ENCODE results near the gene CTTNBP2.

The CTTNBP2 gene

GRCh38 chr7:117790251-117790650 lies 83.0 kb downstream of the CTTNBP2 start:
- DNase-seq (ENCODE audit: low read depth), result no peak

GRCh38 chr7:117785431-117785830 lies 87.8 kb downstream of the CTTNBP2 start:
- DNase-seq (ENCODE audit: low read depth), result no peak

- DNase-seq (ENCODE audit: low read depth), result no peak
Observed at GRCh38 chr7:117784315-117784714, 88.9 kb downstream of the CTTNBP2 start.

GRCh38 chr7:117782761-117783160 lies 90.5 kb downstream of the CTTNBP2 start:
- no peak for DNase-seq (ENCODE audit: low read depth)

- no peak for DNase-seq (ENCODE audit: low read depth)
Observed at GRCh38 chr7:117781707-117782106, 91.5 kb downstream of the CTTNBP2 start.

- no peak for DNase-seq (ENCODE audit: low read depth)
Observed at GRCh38 chr7:117780832-117781231, 92.4 kb downstream of the CTTNBP2 start.

- DNase-seq (ENCODE audit: low read depth), result no peak
Observed at GRCh38 chr7:117777335-117778142, 95.7 kb downstream of the CTTNBP2 start.

- DNase-seq (ENCODE audit: low read depth), result no peak
Observed at GRCh38 chr7:117776224-117776623, 97.0 kb downstream of the CTTNBP2 start.

GRCh38 chr7:117775801-117776200 lies 97.4 kb downstream of the CTTNBP2 start:
- no peak for DNase-seq (ENCODE audit: low read depth)

GRCh38 chr7:117774943-117775342 lies 98.3 kb downstream of the CTTNBP2 start:
- no peak for DNase-seq (ENCODE audit: low read depth)

- no peak for DNase-seq (ENCODE audit: low read depth)
Observed at GRCh38 chr7:117772421-117772820, 100.8 kb downstream of the CTTNBP2 start.

GRCh38 chr7:117771756-117772155 lies 101.5 kb downstream of the CTTNBP2 start:
- no peak for DNase-seq (ENCODE audit: low read depth)

GRCh38 chr7:117769085-117769484 lies 104.2 kb downstream of the CTTNBP2 start:
- DNase-seq (ENCODE audit: low read depth), result no peak

GRCh38 chr7:117767951-117768350 lies 105.3 kb downstream of the CTTNBP2 start:
- DNase-seq (ENCODE audit: low read depth), result no peak

- no peak for DNase-seq (ENCODE audit: low read depth)
Observed at GRCh38 chr7:117766913-117767312, 106.3 kb downstream of the CTTNBP2 start.

GRCh38 chr7:117764031-117764430 lies 109.2 kb downstream of the CTTNBP2 start:
- DNase-seq (ENCODE audit: low read depth), result no peak

GRCh38 chr7:117762055-117762454 lies 111.2 kb downstream of the CTTNBP2 start:
- DNase-seq (ENCODE audit: low read depth), result no peak

GRCh38 chr7:117759950-117760640 lies 113.1 kb downstream of the CTTNBP2 start:
- no peak for DNase-seq (ENCODE audit: low read depth)

- DNase-seq (ENCODE audit: low read depth), result no peak
Observed at GRCh38 chr7:117757440-117757839, 115.8 kb downstream of the CTTNBP2 start.

- no peak for DNase-seq (ENCODE audit: low read depth)
Observed at GRCh38 chr7:117756586-117757085, 116.6 kb downstream of the CTTNBP2 start.

GRCh38 chr7:117755136-117755535 lies 118.1 kb downstream of the CTTNBP2 start:
- DNase-seq (ENCODE audit: low read depth), result no peak

GRCh38 chr7:117751775-117752174 lies 121.5 kb downstream of the CTTNBP2 start:
- DNase-seq (ENCODE audit: low read depth), result no peak

Data from HS-27A (cell line).